NCI-H1105 (cell line): ENCODE results near the gene B3GNT9.
A peak's percentile ranks its signal among the peaks of the same experiment; 100 is the strongest.

ENCODE experiments used
- DNase-seq: peaks from one replicate; lab custom pipeline; 2025; lab: John Stamatoyannopoulos, UW

The B3GNT9 gene

GRCh38 chr16:67185651-67186134, 34.9 kb upstream of the B3GNT9 start:
- no peak for DNase-seq

- peak; percentile 36 for DNase-seq
Observed at GRCh38 chr16:67184995-67185650, 34.3 kb upstream of the B3GNT9 start.

DNA sequence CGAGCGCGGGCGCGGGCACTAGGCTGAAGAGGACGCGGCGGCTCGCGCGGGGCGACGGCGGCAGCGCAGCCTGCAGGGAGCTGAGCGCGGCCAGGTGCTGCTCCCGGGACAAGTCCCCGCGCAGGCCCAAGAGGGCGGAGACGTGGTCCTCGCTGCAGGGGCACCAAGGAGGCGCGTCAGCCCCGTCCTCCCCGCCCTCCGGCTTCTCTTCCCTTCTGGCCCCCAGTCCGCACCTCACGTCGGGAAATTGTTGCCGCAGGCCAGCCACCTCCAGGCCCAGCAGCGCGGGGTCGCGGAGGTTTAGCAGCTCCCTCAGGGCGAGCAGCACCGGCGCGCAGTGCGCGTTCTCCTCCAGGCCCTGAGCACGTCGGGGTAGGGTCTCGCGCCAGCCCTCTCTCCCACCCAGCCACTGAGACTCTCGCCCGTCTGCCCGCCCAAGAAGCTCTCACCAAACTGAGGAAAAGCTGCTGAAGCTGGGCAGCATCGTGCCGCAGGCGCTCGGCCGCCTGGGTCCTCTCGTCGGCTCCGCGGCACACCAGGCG, 33.7 kb upstream of the B3GNT9 start:
- no peak for DNase-seq

- DNase-seq, result peak; percentile 89
Observed at GRCh38 chr16:67183627-67184452, 33.0 kb upstream of the B3GNT9 start, which contains the start of gene MATCAP1. TSS of gene MATCAP1 (minus strand) at chr16:67183963. CDS start at chr16:67180610, 3,353 bp downstream.

- DNase-seq, result no peak
Observed at GRCh38 chr16:67183284-67183626, 32.5 kb upstream of the B3GNT9 start.

- DNase-seq, result no peak
Observed at GRCh38 chr16:67182288-67182687, 31.5 kb upstream of the B3GNT9 start.

- no peak for DNase-seq
Observed at GRCh38 chr16:67181346-67181745, 30.5 kb upstream of the B3GNT9 start.

DNA sequence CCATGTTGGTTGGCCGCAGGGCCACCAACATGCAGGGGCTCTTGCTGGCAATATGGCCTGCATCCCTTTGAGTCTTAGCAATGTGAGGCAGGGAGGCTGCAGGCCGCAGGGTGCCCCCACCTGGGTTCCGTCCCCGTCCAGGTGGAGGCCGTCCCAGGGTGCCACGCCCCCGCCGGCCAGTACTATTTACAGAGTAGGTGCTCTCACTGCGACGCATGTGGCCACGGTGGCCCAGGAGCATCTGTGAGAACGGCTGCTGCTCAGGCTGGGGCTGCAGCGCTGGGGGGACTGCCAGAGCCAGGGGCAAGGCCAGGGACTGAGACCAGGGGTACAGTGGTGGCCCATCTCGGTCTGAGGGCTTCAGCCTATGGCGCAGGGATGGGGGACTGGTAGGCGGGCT, 29.4 kb upstream of the B3GNT9 start:
- DNase-seq, result no peak

GRCh38 chr16:67179421-67180080, 28.8 kb upstream of the B3GNT9 start:
- no peak for DNase-seq

DNA sequence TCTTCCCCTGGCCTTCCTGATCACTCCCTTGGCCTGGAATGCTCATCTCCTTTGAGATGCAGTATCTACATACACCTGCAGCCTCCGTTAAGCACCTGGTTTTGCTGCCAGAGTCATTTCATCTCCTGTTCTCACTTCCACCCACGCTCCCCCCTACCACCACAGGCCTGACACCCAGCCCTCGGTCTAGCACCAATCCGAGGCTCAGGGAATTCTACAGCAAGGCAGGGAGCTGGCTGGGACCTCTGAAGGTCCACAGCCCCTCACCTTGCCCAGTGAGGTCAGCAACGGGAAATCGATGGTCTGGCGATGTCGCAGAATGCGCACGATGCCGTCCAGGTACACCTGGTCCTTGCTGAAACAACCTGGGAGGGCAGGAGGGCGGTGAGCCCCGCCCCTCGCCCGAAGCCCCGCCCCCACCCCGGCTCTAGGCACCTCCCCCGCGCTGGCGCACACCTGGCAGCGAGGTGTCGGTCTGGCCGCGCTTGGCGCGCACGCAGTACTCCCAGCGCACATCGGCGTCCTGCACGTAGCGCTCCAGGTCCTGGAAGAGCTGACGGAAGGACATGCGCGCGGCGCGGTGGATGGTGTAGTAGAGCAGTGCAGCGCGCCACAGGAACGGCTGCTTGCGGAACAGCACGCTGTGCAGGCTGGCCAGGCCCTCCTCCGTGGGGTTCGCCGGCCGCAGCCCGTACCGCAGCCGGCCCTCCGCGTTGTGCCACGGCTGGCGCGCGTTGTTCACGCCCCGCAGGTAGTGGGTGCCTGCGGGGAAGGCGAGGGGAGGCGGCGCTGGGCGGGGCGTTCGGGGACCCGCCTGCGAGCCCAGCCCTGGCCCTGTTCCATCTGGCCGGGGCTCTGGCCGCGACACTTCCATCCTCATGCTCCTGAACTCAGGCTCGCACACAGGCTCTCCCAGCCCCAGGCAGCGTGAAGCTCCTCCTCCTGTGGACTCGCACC, 27.2 kb upstream of the B3GNT9 start:
- peak; percentile 85 for DNase-seq

DNA sequence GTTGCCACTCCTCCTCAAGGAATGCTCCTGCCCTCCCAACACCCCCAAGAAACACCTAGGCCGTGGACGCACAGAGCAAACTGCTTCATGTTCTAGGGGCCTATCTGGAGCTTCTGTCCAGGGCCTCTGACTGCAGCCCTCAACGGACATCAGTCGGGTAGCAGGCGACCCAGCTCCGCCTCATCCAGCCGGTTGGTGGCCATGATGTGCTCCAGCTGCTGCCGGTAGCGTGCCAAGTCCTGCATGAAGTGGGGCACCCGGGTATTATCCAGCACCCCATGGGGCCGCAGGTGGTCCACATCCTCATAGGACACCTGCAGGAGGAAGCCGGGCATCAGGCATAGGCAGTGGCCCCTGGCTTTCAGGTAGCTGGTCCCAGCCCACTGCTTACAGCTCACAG, 25.9 kb upstream of the B3GNT9 start:
- no peak for DNase-seq

- DNase-seq, result no peak
Observed at GRCh38 chr16:67174706-67175231, 24.0 kb upstream of the B3GNT9 start.

GRCh38 chr16:67173808-67174705, 23.3 kb upstream of the B3GNT9 start:
- peak; percentile 61 for DNase-seq

DNA sequence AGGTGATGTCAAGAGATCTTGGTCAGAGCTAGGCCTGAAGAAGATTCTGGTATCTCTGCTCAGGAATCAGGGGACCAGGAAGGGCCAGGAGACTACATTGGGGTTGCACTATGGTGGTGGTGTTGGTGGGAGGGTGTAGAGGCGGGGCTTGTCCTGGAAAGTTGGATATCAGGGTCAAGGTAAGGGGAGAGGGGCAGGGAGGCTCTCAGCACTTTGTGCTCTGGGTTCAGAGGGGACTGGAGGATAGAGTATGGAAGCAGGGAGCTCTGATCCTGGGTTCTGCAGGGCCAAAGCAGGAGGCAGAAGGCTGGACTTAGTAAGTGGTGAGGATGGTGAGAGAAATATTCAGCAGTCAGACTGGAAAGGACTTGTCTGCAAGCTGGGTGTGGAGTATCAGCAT, 22.5 kb upstream of the B3GNT9 start:
- DNase-seq, result no peak

DNA sequence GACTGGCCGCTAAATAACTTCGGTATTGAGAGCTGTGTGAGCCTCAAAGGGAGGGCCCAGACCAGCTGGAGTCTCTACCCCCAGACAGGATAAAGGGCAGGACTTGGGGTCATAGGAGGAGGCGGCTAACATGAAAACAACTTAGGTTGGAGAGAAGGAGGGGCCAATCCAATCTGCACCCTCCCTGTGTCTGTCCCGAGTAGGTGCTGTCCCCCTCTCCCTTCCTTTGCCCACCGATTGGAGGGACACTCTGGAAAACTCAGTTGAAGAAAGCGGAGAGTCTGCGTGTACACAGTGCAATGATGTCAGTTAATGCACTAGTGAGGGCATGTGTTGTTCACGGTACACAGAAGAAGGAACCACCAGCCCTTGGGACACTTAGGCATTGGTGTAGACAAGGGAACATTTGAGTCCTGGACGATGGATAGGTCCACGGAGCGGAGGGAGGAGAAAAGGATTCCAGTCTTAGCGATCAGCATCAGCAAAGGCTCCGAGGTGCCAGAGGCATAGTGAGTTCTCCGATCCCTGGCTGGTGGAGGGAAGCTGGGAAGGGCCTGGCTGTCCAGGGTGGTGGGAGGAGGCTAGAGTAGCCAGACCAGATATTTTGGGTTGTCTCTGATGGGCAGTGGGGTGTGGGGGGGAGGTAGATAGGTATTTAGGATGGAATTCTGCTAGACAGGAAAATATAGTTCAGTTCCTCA, 20.3 kb upstream of the B3GNT9 start:
- no peak for DNase-seq

DNA sequence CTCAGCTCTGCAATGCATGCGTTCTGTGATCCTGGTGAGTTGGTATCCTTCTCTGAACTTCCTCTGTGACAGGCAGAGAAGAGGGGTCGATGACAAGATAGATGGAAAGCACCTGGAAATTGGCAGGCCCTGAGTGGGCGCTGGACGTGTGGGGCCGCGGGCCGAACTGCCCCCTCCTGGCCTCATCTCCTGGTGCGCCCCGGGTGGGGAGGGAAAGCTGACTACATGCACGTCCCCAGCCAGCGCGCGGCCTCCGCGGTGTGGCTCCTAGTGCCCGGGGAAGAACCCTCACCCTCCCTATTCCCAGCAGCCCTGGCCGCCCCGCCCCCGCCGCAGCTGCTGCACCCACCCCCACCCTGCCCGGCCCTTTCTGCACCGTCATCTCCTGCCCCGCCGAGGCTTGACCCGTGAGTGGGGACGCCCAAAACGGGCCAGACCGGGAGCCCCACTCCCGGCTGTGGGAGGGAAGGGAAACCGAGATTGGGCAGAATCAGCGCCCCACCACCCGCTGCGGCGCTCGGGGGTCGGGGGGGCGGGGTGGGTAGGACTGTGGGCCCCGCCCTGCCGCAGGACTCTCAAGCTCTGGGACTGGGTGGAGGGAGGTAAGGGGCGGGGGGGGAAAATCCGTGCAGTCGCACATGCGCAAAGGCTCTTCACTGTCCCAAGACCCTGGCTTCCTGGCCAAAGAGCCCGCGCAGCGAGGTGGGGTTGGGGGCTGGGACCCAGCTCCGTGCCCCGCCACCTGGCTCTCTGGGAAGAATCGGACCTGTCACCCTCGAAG, 19.6 kb upstream of the B3GNT9 start, which contains the start of gene NOL3:
Gene NOL3, plus strand, starts transcription at position 371 of the 781 bp plus-strand sequence.
- DNase-seq, result peak; percentile 38

GRCh38 chr16:67169642-67170167, 18.9 kb upstream of the B3GNT9 start:
- DNase-seq, result peak; percentile 12

GRCh38 chr16:67169011-67169451, 18.2 kb upstream of the B3GNT9 start:
- no peak for DNase-seq
